ENCODE measurements around the gene GH1.
"Not testable (repeated sequence)": the region's sequence is repeated elsewhere in the genome, so short reads cannot be mapped to it uniquely, and the experiment has no call there.

DNA sequence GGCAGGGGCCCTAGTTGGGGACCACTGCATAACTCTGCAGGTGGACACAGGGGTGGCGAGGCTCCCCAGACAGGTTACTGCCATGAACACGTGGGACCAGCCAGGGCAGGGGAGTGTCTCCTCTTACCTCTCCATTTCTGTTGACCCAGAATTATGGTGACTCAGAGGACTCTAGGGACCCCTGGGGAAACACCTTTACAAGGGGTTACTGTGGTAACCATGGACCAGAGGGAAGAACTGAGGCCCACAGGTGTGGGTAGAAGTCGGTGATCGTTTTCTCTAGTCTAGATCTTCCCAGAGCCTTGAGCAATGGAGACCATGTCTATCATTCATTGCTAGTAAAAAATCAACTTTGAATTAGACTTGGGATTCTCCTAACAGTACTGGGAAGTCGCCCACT is 2.1 kb upstream of the GH1 start:
- TF ChIP-seq POLR2A, POLR2AphosphoS5, EP300 (IDR thresholded peaks at IDR 0.05): not testable (repeated sequence)
- TF ChIP-seq, protein P1, sequence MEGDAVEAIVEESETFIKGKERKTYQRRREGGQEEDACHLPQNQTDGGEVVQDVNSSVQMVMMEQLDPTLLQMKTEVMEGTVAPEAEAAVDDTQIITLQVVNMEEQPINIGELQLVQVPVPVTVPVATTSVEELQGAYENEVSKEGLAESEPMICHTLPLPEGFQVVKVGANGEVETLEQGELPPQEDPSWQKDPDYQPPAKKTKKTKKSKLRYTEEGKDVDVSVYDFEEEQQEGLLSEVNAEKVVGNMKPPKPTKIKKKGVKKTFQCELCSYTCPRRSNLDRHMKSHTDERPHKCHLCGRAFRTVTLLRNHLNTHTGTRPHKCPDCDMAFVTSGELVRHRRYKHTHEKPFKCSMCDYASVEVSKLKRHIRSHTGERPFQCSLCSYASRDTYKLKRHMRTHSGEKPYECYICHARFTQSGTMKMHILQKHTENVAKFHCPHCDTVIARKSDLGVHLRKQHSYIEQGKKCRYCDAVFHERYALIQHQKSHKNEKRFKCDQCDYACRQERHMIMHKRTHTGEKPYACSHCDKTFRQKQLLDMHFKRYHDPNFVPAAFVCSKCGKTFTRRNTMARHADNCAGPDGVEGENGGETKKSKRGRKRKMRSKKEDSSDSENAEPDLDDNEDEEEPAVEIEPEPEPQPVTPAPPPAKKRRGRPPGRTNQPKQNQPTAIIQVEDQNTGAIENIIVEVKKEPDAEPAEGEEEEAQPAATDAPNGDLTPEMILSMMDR (IDR thresholded peaks at IDR 0.05), result not testable (repeated sequence)

Data from gastroesophageal sphincter (tissue), 3 donors.